Natural killer cell treated with Interleukin-12 subunit alpha and Interleukin-12 subunit beta and Interleukin-15 and Interleukin-18, amount 100 ng/mL, for 72 hours (primary cell): Measurements from ENCODE around the gene EEIG2. TPM values are rescaled to one million over a fixed set of nuclear protein-coding genes. Genes with fewer than 3 reads are reported as not detected.

Experiments used
- ATAC-seq, 2 donors: fragments of 150-1000 bp; cut with Tn5 transposase in 1 of 2; sonication (Bioruptor Pico), chemical (Tn5 transposase) in 1 of 2; 2 replicates each; pipeline ENCODE4 v1.10.0; 2021
- DNase-seq: peaks from one replicate; pipeline ENCODE4 v3.0.0; 2022; ENCODE audit warnings: low spot score
- H3K27ac Mint-ChIP-seq, 2 donors: 1 replicate in 1 of 2; 2 replicates in 1 of 2; pipeline ENCODE4 v1.8.0; 2022; ENCODE audit warnings: mixed read lengths in 2 of 2, mild to moderate bottlenecking in 1 of 2, moderate library complexity in 1 of 2
- H3K27me3 Mint-ChIP-seq, 2 donors: 1 replicate in 1 of 2; 2 replicates in 1 of 2; pipeline ENCODE4 v1.8.0; 2022; ENCODE audit warnings: mixed read lengths in 2 of 2
- H3K36me3 Mint-ChIP-seq: one replicate; pipeline ENCODE4 v1.8.0; 2022; ENCODE audit warnings: mixed read lengths
- H3K4me1 Mint-ChIP-seq, 2 donors: 1 replicate in 1 of 2; 2 replicates in 1 of 2; pipeline ENCODE4 v1.8.0; 2022; ENCODE audit warnings: low read depth in 2 of 2, mixed read lengths in 2 of 2, mild to moderate bottlenecking in 1 of 2
- H3K4me3 Mint-ChIP-seq: one replicate; pipeline ENCODE4 v1.8.0; 2022; ENCODE audit warnings: mixed read lengths
- H3K9me3 Mint-ChIP-seq: 2 replicates; pipeline ENCODE4 v1.8.0; 2022; ENCODE audit warnings: mixed read lengths
- total RNA-seq, 2 donors: library from RNA; stranded (reverse); gene quantifications; one replicate each; pipeline ENCODE4 v1.2.3, GENCODE V29; 2022

The EEIG2 gene
- total RNA-seq, 2 donors from 2014 or later, result 18.4 to 20.7 TPM

GRCh38 chr1:108573183-108573582, 13.3 kb downstream of the EEIG2 start:
- peaks cover 11 to 12% of the 10 kb centered on the region in 2 donors for H3K4me1 Mint-ChIP-seq
- DNase-seq (no peak), ATAC-seq (no peak)
- H3K9me3 Mint-ChIP-seq, result no peaks in the 10 kb centered on the region
- no peak overlapping the region for H3K27ac Mint-ChIP-seq
- H3K4me3 Mint-ChIP-seq, result no peak overlapping the region
- no peaks in the 10 kb centered on the region for H3K27me3 Mint-ChIP-seq
- no peaks in the 10 kb centered on the region for H3K36me3 Mint-ChIP-seq

DNA sequence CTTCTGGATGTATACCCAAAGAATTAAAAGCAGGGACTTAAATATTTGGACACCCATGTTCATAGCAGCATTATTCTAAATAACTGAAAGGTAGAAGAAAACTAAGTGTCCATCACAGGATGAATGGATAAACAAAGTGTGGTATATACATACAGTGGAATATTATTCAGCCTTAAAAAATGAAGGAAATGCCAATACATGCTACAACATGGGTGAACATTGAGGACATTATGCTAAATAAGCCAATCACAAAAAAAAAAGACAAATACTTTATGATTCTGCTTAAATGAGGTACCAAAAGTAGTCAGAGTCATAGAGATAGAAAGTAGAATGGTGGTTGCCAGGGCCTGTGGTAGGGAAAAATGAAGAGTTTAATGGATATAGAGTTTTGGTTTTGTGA, 14.1 kb downstream of the EEIG2 start:
- Mint-ChIP-seq H3K4me1 (peaks cover 8 to 11% of the 10 kb centered on the region in 2 donors), H3K27me3 (no peaks in the 10 kb centered on the region), H3K27ac (peak overlapping the region in 1 of 2 donors; percentile 12), H3K36me3 (no peaks in the 10 kb centered on the region), H3K4me3 (no peak overlapping the region), H3K9me3 (no peaks in the 10 kb centered on the region)
- DNase-seq, result no peak
- no peak for ATAC-seq

GRCh38 chr1:108575375-108575774, 15.5 kb downstream of the EEIG2 start:
- H3K27ac Mint-ChIP-seq, result peak overlapping the region in 1 of 2 donors; percentile 31

GRCh38 chr1:108583757-108584427, 24.0 kb downstream of the EEIG2 start:
- DNase-seq, result no peak
- Mint-ChIP-seq H3K4me3 (peak overlapping the region; percentile 62), H3K27me3 (no peaks in the 10 kb centered on the region), H3K4me1 (peaks cover 46 to 52% of the 10 kb centered on the region in 2 donors), H3K27ac (peak overlapping the region; percentile 61 to 88), H3K9me3 (peaks cover 9% of the 10 kb centered on the region), H3K36me3 (peaks cover 16% of the 10 kb centered on the region)
- no peak for ATAC-seq

More at GRCh38 chr1:108575375-108575774, 15.5 kb downstream of the EEIG2 start:
- H3K36me3 Mint-ChIP-seq, result peaks cover 5% of the 10 kb centered on the region
- peaks cover 3% of the 10 kb centered on the region for H3K9me3 Mint-ChIP-seq
- no peaks in the 10 kb centered on the region for H3K27me3 Mint-ChIP-seq
- H3K4me3 Mint-ChIP-seq, result no peak overlapping the region
- DNase-seq (no peak), ATAC-seq (no peak)
- H3K4me1 Mint-ChIP-seq, result peaks cover 12 to 15% of the 10 kb centered on the region in 2 donors

GRCh38 chr1:108584428-108584856, 24.5 kb downstream of the EEIG2 start:
- Mint-ChIP-seq H3K9me3 (peaks cover 9% of the 10 kb centered on the region), H3K27me3 (no peaks in the 10 kb centered on the region), H3K4me1 (peaks cover 52 to 58% of the 10 kb centered on the region in 2 donors), H3K27ac (peak overlapping the region; percentile 61 to 88), H3K4me3 (peak overlapping the region; percentile 19), H3K36me3 (peaks cover 20% of the 10 kb centered on the region)
- ATAC-seq (no peak), DNase-seq (no peak)

DNA sequence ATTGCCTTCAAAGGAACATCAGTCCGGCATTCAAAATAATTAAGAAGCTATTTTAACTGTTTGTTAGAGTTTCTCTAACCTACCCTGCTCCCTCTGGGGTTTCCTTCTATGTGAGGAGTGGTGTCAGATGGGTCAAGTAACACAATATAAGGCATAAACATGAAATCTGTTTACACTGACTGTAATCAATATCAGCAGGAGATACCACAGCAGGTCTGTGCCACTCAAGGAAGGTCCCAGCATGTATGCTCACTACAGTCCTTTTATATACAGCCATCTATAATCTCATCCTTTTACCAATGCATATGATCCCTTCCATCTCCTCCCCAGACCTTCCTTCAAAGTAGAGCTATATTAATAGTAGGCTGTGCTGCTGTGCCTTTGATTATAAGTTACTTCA, 25.4 kb downstream of the EEIG2 start:
- DNase-seq (no peak), ATAC-seq (no peak)
- H3K27me3 Mint-ChIP-seq, result no peaks in the 10 kb centered on the region
- peak overlapping the region; percentile 88 to 89 for H3K27ac Mint-ChIP-seq
- H3K9me3 Mint-ChIP-seq, result peaks cover 6% of the 10 kb centered on the region
- peaks cover 18% of the 10 kb centered on the region for H3K36me3 Mint-ChIP-seq
- peaks cover 52 to 56% of the 10 kb centered on the region in 2 donors for H3K4me1 Mint-ChIP-seq
- peak overlapping the region; percentile 41 for H3K4me3 Mint-ChIP-seq

- H3K4me3 Mint-ChIP-seq, result peak overlapping the region; percentile 77
- H3K27ac Mint-ChIP-seq, result peak overlapping the region; percentile 88 to 89
- no peaks in the 10 kb centered on the region for H3K9me3 Mint-ChIP-seq
- peaks cover 63 to 64% of the 10 kb centered on the region in 2 donors for H3K4me1 Mint-ChIP-seq
- peaks cover 7% of the 10 kb centered on the region for H3K36me3 Mint-ChIP-seq
- peak in 1 of 2 donors; percentile 25 for ATAC-seq
- no peaks in the 10 kb centered on the region for H3K27me3 Mint-ChIP-seq
- DNase-seq, result no peak
Observed at GRCh38 chr1:108590441-108590840, 30.5 kb downstream of the EEIG2 start.

DNA sequence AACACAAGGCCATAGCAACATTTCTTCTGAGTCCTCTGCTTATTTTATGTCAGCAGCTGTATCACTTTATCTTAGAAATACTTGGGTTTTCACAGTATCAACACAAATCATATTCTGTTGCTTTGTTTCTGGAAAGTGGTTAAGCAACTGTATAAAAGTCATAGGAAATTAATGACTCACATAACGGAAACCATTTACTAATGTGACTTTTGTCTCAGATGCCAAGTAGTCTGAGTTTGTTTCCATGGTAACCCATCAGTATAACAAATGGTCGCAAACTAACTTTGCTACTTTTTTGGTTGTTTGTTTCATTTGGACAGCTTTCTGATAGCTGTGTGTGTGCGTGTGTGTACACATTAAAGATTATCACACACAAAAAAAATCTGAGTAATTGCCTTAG, 31.1 kb downstream of the EEIG2 start:
- Mint-ChIP-seq H3K27ac (peak overlapping the region; percentile 88 to 89), H3K9me3 (no peaks in the 10 kb centered on the region), H3K4me1 (peaks cover 62 to 64% of the 10 kb centered on the region in 2 donors), H3K36me3 (peaks cover 7% of the 10 kb centered on the region), H3K27me3 (no peaks in the 10 kb centered on the region), H3K4me3 (peak overlapping the region; percentile 77)
- DNase-seq, result no peak
- peak; percentile 79 to 87 for ATAC-seq

GRCh38 chr1:108591466-108591865, 31.6 kb downstream of the EEIG2 start:
- ATAC-seq, result peak; percentile 28 to 55
- H3K36me3 Mint-ChIP-seq, result peaks cover 7% of the 10 kb centered on the region
- no peaks in the 10 kb centered on the region for H3K9me3 Mint-ChIP-seq
- H3K4me3 Mint-ChIP-seq, result peak overlapping the region; percentile 77
- H3K27ac Mint-ChIP-seq, result peak overlapping the region; percentile 88 to 89
- no peak for DNase-seq
- H3K27me3 Mint-ChIP-seq, result no peaks in the 10 kb centered on the region
- peaks cover 57 to 60% of the 10 kb centered on the region in 2 donors for H3K4me1 Mint-ChIP-seq

DNA sequence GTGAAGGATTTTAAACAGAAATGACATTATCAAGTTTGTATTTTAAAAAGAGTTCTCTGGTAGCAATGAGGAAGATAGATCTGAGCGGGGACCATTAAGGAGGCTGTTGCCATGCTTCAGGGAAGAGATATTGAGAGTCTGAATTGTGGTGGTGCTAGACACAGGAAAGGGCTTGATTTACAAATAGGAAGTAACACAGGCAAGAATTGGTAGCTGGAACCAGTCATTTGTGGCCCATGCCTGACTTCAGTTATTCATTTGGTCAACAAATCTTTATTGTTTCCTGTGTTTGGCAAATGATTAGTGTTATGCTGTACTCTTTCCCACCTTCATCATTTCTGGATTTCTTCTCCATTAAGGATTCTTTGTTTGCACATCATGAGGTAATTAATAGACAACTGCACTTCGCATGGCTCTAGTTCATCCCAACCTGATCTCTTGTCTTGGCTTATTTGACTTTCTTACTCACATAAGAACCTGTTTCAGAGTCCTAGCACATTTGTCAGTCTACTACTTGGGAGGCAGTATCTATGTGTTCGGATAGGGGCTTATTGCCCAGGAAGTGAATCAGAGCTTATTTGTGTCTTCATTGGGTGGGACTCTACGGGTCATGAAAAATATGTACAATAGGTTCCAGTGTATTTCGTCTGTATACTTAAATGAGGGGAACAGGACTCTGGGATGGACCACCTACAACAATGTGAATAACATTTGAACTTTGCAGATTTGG, 32.3 kb downstream of the EEIG2 start:
- peak overlapping the region; percentile 77 for H3K4me3 Mint-ChIP-seq
- H3K36me3 Mint-ChIP-seq, result peaks cover 7% of the 10 kb centered on the region
- peak overlapping the region; percentile 88 to 89 for H3K27ac Mint-ChIP-seq
- peak; percentile 68 for DNase-seq
- no peaks in the 10 kb centered on the region for H3K27me3 Mint-ChIP-seq
- H3K9me3 Mint-ChIP-seq, result no peaks in the 10 kb centered on the region
- H3K4me1 Mint-ChIP-seq, result peaks cover 51 to 54% of the 10 kb centered on the region in 2 donors
- peak; percentile 85 to 89 for ATAC-seq

DNA sequence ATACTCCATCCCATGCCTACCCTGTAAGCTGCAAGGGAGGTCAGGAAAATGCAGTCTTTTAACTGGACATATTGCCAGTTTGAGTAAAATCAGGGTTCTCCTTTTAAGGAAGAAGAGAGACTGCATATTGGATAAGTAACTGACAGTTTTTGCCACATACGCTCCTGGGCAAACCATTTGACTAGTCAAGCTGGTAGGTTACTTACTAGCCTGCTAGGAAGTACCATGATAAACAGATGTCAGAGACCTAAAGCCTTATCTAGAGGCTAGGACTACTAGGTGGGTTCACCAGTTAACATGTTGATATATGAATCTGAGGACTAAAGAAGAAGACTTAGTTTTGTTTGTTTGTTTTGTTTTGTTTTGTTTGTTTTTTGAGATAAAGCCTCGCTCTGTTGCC, 33.5 kb downstream of the EEIG2 start:
- no peak for ATAC-seq
- Mint-ChIP-seq H3K36me3 (peaks cover 7% of the 10 kb centered on the region), H3K4me3 (peak overlapping the region; percentile 47), H3K9me3 (no peaks in the 10 kb centered on the region), H3K27me3 (no peaks in the 10 kb centered on the region), H3K4me1 (peaks cover 52% of the 10 kb centered on the region in 2 donors), H3K27ac (peak overlapping the region; percentile 88 to 89)
- no peak for DNase-seq

DNA sequence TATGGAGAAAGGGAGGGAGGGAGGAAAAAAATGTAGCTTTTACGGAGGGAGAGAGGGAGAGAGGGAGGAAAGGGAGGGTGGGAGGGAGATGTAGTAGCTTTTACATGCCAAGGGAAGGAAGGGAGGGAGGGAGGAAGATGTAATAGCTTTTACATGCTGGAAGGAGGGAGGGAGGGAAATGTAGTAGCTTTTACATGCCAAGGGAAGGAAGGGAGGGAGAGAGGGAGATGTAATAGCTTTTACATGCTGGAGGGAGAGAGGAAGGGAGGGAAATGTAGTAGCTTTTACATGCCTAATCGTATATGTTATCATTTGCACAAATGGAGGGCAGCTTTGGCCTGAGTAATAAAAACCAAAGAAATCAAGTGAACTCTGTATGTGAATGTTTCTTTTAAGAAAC, 35.6 kb downstream of the EEIG2 start:
- no peaks in the 10 kb centered on the region for H3K36me3 Mint-ChIP-seq
- H3K4me3 Mint-ChIP-seq, result no peak overlapping the region
- H3K27ac Mint-ChIP-seq, result peak overlapping the region in 1 of 2 donors; percentile 2
- no peaks in the 10 kb centered on the region for H3K9me3 Mint-ChIP-seq
- no peaks in the 10 kb centered on the region for H3K27me3 Mint-ChIP-seq
- no peak for DNase-seq
- ATAC-seq, result no peak
- peaks cover 41 to 52% of the 10 kb centered on the region in 2 donors for H3K4me1 Mint-ChIP-seq

DNA sequence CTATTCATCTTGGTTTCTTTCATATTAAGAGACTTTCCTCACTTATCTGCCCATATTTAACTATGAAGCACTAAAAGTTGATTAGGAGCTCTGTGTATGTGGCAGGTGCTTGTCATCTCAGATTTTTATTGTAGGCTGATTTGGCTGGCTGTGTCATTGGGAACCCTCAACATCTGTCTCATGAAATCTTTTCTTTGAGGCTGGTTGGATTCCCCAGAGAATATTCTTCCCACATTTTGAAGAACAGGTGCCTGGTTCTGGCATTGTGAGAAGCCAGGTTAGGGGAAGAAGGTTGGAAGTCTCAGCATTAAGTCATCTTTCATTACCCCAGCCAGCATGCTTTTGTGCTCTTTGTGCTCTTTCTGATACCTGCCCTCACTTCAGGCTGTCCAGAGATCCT, 37.1 kb downstream of the EEIG2 start:
- H3K9me3 Mint-ChIP-seq, result no peaks in the 10 kb centered on the region
- peak overlapping the region; percentile 7 to 36 for H3K27ac Mint-ChIP-seq
- no peaks in the 10 kb centered on the region for H3K36me3 Mint-ChIP-seq
- no peaks in the 10 kb centered on the region for H3K27me3 Mint-ChIP-seq
- H3K4me3 Mint-ChIP-seq, result no peak overlapping the region
- DNase-seq (no peak), ATAC-seq (no peak)
- H3K4me1 Mint-ChIP-seq, result peaks cover 28 to 39% of the 10 kb centered on the region in 2 donors

DNA sequence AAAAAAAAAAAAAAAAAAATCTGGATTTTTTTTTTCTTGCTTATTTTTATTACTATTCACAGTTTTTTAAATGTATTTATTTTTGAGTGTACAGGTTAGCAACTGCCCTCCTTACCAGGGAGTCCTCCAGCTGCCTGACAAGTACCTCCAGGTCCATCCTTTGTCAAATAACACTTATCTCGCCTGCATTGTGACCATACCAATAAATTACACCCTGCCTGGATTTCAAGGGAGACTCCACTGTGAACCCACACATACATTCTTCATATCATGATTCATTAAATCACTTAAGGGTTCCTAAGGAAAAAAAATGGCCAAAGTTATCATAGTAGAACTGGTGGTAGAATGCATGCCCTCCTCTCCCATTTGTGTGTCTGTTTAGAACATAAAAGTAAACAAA, 38.4 kb downstream of the EEIG2 start:
- peak overlapping the region; percentile 34 to 50 for H3K27ac Mint-ChIP-seq

More for the DNA sequence above, 38.4 kb downstream of the EEIG2 start:
- ATAC-seq (no peak), DNase-seq (no peak)
- no peaks in the 10 kb centered on the region for H3K27me3 Mint-ChIP-seq
- no peaks in the 10 kb centered on the region for H3K9me3 Mint-ChIP-seq
- H3K4me3 Mint-ChIP-seq, result no peak overlapping the region
- H3K36me3 Mint-ChIP-seq, result no peaks in the 10 kb centered on the region
- H3K4me1 Mint-ChIP-seq, result peaks cover 18 to 32% of the 10 kb centered on the region in 2 donors
